ENCODE measurements around the gene RNF187. TPM values are rescaled to one million over a fixed set of nuclear protein-coding genes. Genes with fewer than 3 reads are reported as not detected.

RNF187 gene
- total RNA-seq, 2 donors from 2014 or later: 103 to 112 TPM

DNA sequence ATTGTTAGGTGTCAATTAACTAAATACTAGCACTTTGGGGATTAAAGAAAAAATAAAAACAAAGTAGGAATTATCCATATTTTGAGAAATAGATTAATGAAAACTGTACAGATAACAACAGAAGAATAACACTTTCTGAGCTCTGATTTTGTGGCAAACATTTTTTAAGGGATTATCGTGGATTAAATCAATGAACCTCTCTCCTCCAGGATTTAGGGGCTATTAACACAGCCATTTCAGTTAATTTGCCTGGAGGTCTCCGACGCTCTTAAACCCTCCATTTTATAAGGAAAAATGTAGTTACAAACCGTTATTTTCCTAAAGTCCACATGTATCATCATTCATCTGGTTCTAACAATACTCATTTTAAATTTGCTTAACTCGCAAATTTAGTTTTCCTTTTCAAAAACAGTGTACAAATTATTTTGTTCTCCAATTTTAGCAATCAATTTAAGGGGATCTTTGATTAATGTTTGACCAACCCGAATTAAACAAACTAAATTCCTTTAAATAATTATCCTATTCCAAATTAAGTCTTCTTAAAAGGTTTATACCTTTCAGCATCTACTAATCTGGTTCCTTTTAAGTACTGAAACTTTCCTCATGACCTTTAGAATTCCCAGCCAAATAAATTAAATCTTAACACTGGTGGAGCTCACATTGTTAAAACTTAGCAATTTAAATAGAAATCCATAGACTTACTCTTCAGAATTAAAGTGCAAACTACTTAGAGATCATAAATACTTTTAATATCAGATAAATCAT lies 30.7 kb upstream of the RNF187 start:
- H3K36me3 ChIP-seq (ENCODE audit: control insufficient read depth, insufficient read depth, low read length): no peaks in the 10 kb centered on the region
- H3K27me3 Mint-ChIP-seq (ENCODE audit: insufficient read depth): peaks cover 31% of the 10 kb centered on the region
- H3K4me3 Mint-ChIP-seq: peak overlapping the region; percentile 87
- no peak overlapping the region for H3K27ac ChIP-seq (ENCODE audit: low read depth, low read length)
- H3K27ac Mint-ChIP-seq: peak overlapping the region; percentile 98
- peaks cover 5% of the 10 kb centered on the region for H3K36me3 Mint-ChIP-seq (ENCODE audit: low read depth)
- H3K27me3 ChIP-seq (ENCODE audit: control insufficient read depth, insufficient read depth, low read length, poor library complexity, severe bottlenecking): no peaks in the 10 kb centered on the region
- WGBS, 2 experiments (ENCODE audit: insufficient coverage in 1 of 2, insufficient read length in 1 of 2): 14 to 17% methylated on average over 5 to 6 of the region's 6 CpGs
- TF ChIP-seq, protein P1, sequence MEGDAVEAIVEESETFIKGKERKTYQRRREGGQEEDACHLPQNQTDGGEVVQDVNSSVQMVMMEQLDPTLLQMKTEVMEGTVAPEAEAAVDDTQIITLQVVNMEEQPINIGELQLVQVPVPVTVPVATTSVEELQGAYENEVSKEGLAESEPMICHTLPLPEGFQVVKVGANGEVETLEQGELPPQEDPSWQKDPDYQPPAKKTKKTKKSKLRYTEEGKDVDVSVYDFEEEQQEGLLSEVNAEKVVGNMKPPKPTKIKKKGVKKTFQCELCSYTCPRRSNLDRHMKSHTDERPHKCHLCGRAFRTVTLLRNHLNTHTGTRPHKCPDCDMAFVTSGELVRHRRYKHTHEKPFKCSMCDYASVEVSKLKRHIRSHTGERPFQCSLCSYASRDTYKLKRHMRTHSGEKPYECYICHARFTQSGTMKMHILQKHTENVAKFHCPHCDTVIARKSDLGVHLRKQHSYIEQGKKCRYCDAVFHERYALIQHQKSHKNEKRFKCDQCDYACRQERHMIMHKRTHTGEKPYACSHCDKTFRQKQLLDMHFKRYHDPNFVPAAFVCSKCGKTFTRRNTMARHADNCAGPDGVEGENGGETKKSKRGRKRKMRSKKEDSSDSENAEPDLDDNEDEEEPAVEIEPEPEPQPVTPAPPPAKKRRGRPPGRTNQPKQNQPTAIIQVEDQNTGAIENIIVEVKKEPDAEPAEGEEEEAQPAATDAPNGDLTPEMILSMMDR (conservative IDR thresholded peaks at IDR 0.05): no peak
- H3K9ac ChIP-seq (ENCODE audit: extremely low read depth, low read length, poor library complexity, severe bottlenecking): peak overlapping the region; percentile 58
- DNase-seq: no peak
- peak overlapping the region; percentile 90 for H3K4me3 ChIP-seq (ENCODE audit: low read length)
- H3K4me1 Mint-ChIP-seq: peaks cover 12% of the 10 kb centered on the region
- H3K4me1 ChIP-seq (ENCODE audit: control insufficient read depth, insufficient read depth, low read length): no peaks in the 10 kb centered on the region
- no peaks in the 10 kb centered on the region for H3K9me3 Mint-ChIP-seq
- H3K9me3 ChIP-seq (ENCODE audit: control insufficient read depth, low read length): no peaks in the 10 kb centered on the region

DNA sequence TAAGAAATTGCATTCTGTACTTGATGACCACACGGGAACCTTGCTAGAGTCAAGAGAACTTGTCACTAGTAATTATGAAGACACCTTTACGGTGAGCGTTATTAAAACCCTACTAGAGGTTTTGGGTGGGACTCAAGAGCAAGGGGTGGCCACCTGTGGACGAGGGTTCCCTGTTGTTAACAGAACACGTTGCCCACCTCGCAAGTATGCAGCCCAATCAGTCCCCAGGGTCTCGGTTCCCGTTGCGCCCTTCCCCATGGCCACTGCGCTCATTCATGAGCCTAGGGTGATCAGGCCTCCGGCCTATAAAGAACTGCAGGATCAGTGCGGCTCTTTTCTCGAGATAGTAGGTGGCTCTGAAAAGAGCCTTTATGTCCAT lies 30.2 kb upstream of the RNF187 start:
- H3K4me3 ChIP-seq (ENCODE audit: low read length): peak overlapping the region; percentile 90
- WGBS, 2 experiments (ENCODE audit: insufficient coverage in 1 of 2, insufficient read length in 1 of 2): 1 to 2% methylated on average over 11 to 13 of the region's 13 CpGs
- Mint-ChIP-seq H3K27me3 (ENCODE audit: insufficient read depth) (peaks cover 36% of the 10 kb centered on the region), H3K9me3 (no peaks in the 10 kb centered on the region), H3K4me1 (peaks cover 12% of the 10 kb centered on the region), H3K36me3 (ENCODE audit: low read depth) (peaks cover 5% of the 10 kb centered on the region), H3K27ac (peak overlapping the region; percentile 98), H3K4me3 (peak overlapping the region; percentile 87)
- no peaks in the 10 kb centered on the region for H3K9me3 ChIP-seq (ENCODE audit: control insufficient read depth, low read length)
- no peaks in the 10 kb centered on the region for H3K36me3 ChIP-seq (ENCODE audit: control insufficient read depth, insufficient read depth, low read length)
- H3K27me3 ChIP-seq (ENCODE audit: control insufficient read depth, insufficient read depth, low read length, poor library complexity, severe bottlenecking): peaks cover 4% of the 10 kb centered on the region
- no peak for DNase-seq
- peak overlapping the region; percentile 89 for H3K27ac ChIP-seq (ENCODE audit: low read depth, low read length)
- TF ChIP-seq, protein P1 (conservative IDR thresholded peaks at IDR 0.05): no peak
- H3K9ac ChIP-seq (ENCODE audit: extremely low read depth, low read length, poor library complexity, severe bottlenecking): peak overlapping the region; percentile 58
- no peaks in the 10 kb centered on the region for H3K4me1 ChIP-seq (ENCODE audit: control insufficient read depth, insufficient read depth, low read length)

DNA sequence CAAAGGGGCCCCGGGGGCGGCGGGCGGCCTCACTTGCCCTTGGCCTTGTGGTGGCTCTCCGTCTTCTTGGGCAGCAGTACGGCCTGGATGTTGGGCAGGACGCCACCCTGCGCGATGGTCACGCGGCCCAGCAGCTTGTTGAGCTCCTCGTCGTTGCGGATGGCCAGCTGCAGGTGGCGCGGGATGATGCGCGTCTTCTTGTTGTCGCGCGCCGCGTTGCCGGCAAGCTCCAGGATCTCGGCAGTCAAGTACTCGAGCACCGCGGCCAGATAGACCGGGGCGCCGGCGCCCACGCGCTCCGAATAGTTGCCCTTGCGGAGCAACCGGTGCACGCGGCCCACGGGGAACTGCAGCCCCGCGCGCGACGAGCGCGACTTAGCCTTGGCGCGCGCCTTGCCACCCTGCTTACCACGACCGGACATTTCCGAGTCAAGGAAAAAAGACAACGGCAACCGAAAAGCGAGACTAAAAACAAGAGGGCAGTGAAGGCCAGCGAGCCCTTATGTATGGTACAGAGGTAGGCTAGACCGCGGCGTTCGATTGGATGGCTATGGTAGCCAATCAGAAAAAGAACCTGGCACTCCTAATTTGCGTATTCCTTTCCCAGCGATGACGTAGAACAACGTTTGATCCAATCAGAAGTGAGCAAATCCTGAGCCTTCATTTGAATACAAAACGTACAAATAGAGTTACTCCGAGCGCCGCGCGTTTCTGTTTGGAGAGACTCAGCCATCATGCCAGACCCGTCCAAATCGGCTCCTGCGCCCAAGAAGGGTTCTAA lies 29.6 kb upstream of the RNF187 start:
- peak overlapping the region; percentile 58 for H3K9ac ChIP-seq (ENCODE audit: extremely low read depth, low read length, poor library complexity, severe bottlenecking)
- peaks cover 12% of the 10 kb centered on the region for H3K4me1 Mint-ChIP-seq
- no peaks in the 10 kb centered on the region for H3K9me3 ChIP-seq (ENCODE audit: control insufficient read depth, low read length)
- DNase-seq: peak; percentile 96
- H3K36me3 ChIP-seq (ENCODE audit: control insufficient read depth, insufficient read depth, low read length): no peaks in the 10 kb centered on the region
- no peaks in the 10 kb centered on the region for H3K4me1 ChIP-seq (ENCODE audit: control insufficient read depth, insufficient read depth, low read length)
- peaks cover 5% of the 10 kb centered on the region for H3K36me3 Mint-ChIP-seq (ENCODE audit: low read depth)
- H3K27me3 Mint-ChIP-seq (ENCODE audit: insufficient read depth): peaks cover 42% of the 10 kb centered on the region
- H3K4me3 Mint-ChIP-seq: peak overlapping the region; percentile 87
- peak overlapping the region; percentile 89 for H3K27ac ChIP-seq (ENCODE audit: low read depth, low read length)
- 0% methylated on average over 54 to 74 of the region's 74 CpGs for WGBS, 2 experiments (ENCODE audit: insufficient coverage in 1 of 2, insufficient read length in 1 of 2)
- no peaks in the 10 kb centered on the region for H3K9me3 Mint-ChIP-seq
- peak overlapping the region; percentile 98 for H3K27ac Mint-ChIP-seq
- TF ChIP-seq, protein P1 (conservative IDR thresholded peaks at IDR 0.05): peak; percentile 67
- peaks cover 9% of the 10 kb centered on the region for H3K27me3 ChIP-seq (ENCODE audit: control insufficient read depth, insufficient read depth, low read length, poor library complexity, severe bottlenecking)
- H3K4me3 ChIP-seq (ENCODE audit: low read length): peak overlapping the region; percentile 90

Data from endodermal cell (in vitro differentiated cells).